Activated B cell treated with CpG ODN at 0.5 μM for 24 hours (primary cell): Measurements from ENCODE around the gene ADGRG1. TPM values are rescaled to one million over a fixed set of nuclear protein-coding genes. Genes with fewer than 3 reads are reported as not detected.
"Not testable (repeated sequence)": the region's sequence is repeated elsewhere in the genome, so short reads cannot be mapped to it uniquely, and the experiment has no call there.

Source experiments
- ATAC-seq: fragments of 200-7000 bp; cut with Tn5 transposase; one replicate; pipeline ENCODE4 v1.10.0; 2021; ENCODE audit warnings: low read depth, mild to moderate bottlenecking, moderate library complexity
- CTCF ChIA-PET: fragments of 350-600 bp; sonication (Branson Sonifier 250); formaldehyde crosslinking; loops from one replicate; lab custom pipeline; 2021; ENCODE audit warnings: antibody characterized with exemption; lab: Charles Lee
- POLR2A ChIA-PET: fragments of 350-600 bp; sonication (Branson Sonifier 250); formaldehyde crosslinking; loops from one replicate; lab custom pipeline; 2021; ENCODE audit warnings: antibody characterized with exemption; lab: Charles Lee
- DNase-seq: peaks from one replicate; pipeline ENCODE4 v3.0.0; 2022
- H3K27ac Mint-ChIP-seq: one replicate; pipeline ENCODE4 v1.8.0; 2020; ENCODE audit warnings: mixed read lengths
- H3K27me3 Mint-ChIP-seq: one replicate; pipeline ENCODE4 v1.8.0; 2021; ENCODE audit warnings: mixed read lengths
- H3K36me3 Mint-ChIP-seq: one replicate; pipeline ENCODE4 v1.8.0; 2021; ENCODE audit warnings: low read depth, mixed read lengths
- H3K4me1 Mint-ChIP-seq: one replicate; pipeline ENCODE4 v1.8.0; 2021; ENCODE audit warnings: mixed read lengths
- H3K4me3 Mint-ChIP-seq: one replicate; pipeline ENCODE4 v1.8.0; 2020; ENCODE audit warnings: mild to moderate bottlenecking, mixed read lengths
- H3K9me3 Mint-ChIP-seq: one replicate; pipeline ENCODE4 v1.8.0; 2020; ENCODE audit warnings: mixed read lengths
- intact Hi-C: fragments of 100-400 bp; cut with micrococcal nuclease; formaldehyde crosslinking; loops from one replicate; pipeline ENCODE4 v1.15.1; 2024
- total RNA-seq: library from RNA; stranded (reverse); gene quantifications from 2 replicates; pipeline ENCODE4 v1.2.3, GENCODE V29; 2022
- TF ChIP-seq, protein P1 (sequence below): fragments of 200-600 bp; IDR thresholded peaks from one replicate; pipeline ENCODE4 v1.8.0; 2022; ENCODE audit warnings: antibody characterized with exemption, mild to moderate bottlenecking

Gene ADGRG1
- total RNA-seq, 1 donor from 2014 or later: 0.13 TPM

GRCh38 chr16:57711346-57711745 lies 82.9 kb downstream of the ADGRG1 start:
- Mint-ChIP-seq H3K27ac (no peak overlapping the region), H3K4me3 (no peak overlapping the region), H3K9me3 (no peaks in the 10 kb centered on the region), H3K4me1 (no peaks in the 10 kb centered on the region), H3K27me3 (peaks cover 26% of the 10 kb centered on the region), H3K36me3 (no peaks in the 10 kb centered on the region)
- CTCF ChIA-PET: no interaction called here
- POLR2A ChIA-PET: interaction anchor here (0.6 kb wide), 1 partner anchor 1024 kb away, joined by 3 read pairs; no protein-coding TSS in a partner anchor
- TF ChIP-seq, protein P1, sequence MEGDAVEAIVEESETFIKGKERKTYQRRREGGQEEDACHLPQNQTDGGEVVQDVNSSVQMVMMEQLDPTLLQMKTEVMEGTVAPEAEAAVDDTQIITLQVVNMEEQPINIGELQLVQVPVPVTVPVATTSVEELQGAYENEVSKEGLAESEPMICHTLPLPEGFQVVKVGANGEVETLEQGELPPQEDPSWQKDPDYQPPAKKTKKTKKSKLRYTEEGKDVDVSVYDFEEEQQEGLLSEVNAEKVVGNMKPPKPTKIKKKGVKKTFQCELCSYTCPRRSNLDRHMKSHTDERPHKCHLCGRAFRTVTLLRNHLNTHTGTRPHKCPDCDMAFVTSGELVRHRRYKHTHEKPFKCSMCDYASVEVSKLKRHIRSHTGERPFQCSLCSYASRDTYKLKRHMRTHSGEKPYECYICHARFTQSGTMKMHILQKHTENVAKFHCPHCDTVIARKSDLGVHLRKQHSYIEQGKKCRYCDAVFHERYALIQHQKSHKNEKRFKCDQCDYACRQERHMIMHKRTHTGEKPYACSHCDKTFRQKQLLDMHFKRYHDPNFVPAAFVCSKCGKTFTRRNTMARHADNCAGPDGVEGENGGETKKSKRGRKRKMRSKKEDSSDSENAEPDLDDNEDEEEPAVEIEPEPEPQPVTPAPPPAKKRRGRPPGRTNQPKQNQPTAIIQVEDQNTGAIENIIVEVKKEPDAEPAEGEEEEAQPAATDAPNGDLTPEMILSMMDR: no peak
- ATAC-seq: no peak
- intact Hi-C loops: no loop called here
- no peak for DNase-seq

- no peak for ATAC-seq
- intact Hi-C loops: no loop called here
- Mint-ChIP-seq H3K27ac (no peak overlapping the region), H3K27me3 (peaks cover 31% of the 10 kb centered on the region), H3K9me3 (no peaks in the 10 kb centered on the region), H3K4me3 (no peak overlapping the region), H3K36me3 (no peaks in the 10 kb centered on the region), H3K4me1 (no peaks in the 10 kb centered on the region)
- TF ChIP-seq, protein P1: no peak
- CTCF ChIA-PET: no interaction called here
- no peak for DNase-seq
- POLR2A ChIA-PET: interaction anchor here (0.6 kb wide), 1 partner anchor 1025 kb away, joined by 3 read pairs; no protein-coding TSS in a partner anchor
These were observed 83.6 kb downstream of the ADGRG1 start for GRCh38 chr16:57711993-57712392.

- DNase-seq, H3K4me3 Mint-ChIP-seq, intact Hi-C loops, CTCF ChIA-PET, H3K4me1 Mint-ChIP-seq, ATAC-seq, H3K27ac Mint-ChIP-seq, H3K9me3 Mint-ChIP-seq, H3K36me3 Mint-ChIP-seq, POLR2A ChIA-PET: not testable (repeated sequence)
- H3K27me3 Mint-ChIP-seq: peaks cover 31% of the 10 kb centered on the region
These were observed 84.1 kb downstream of the ADGRG1 start for GRCh38 chr16:57712569-57712968.

- intact Hi-C loops: no loop called here
- CTCF ChIA-PET: no interaction called here
- TF ChIP-seq, protein P1: no peak
- Mint-ChIP-seq H3K27ac (no peak overlapping the region), H3K36me3 (no peaks in the 10 kb centered on the region), H3K4me3 (no peak overlapping the region), H3K27me3 (peaks cover 31% of the 10 kb centered on the region), H3K9me3 (no peaks in the 10 kb centered on the region), H3K4me1 (no peaks in the 10 kb centered on the region)
- POLR2A ChIA-PET: no interaction called here
- no peak for DNase-seq
- ATAC-seq: no peak
These were observed 85.2 kb downstream of the ADGRG1 start for GRCh38 chr16:57713596-57713995.

GRCh38 chr16:57714047-57714446 lies 85.6 kb downstream of the ADGRG1 start:
- Mint-ChIP-seq H3K27ac (no peak overlapping the region), H3K4me3 (no peak overlapping the region), H3K36me3 (no peaks in the 10 kb centered on the region), H3K4me1 (no peaks in the 10 kb centered on the region), H3K9me3 (no peaks in the 10 kb centered on the region), H3K27me3 (peaks cover 31% of the 10 kb centered on the region)
- DNase-seq: no peak
- CTCF ChIA-PET: no interaction called here
- TF ChIP-seq, protein P1: no peak
- ATAC-seq: no peak
- POLR2A ChIA-PET: no interaction called here
- intact Hi-C loops: no loop called here

Other genes with a start within 250 kb of the ADGRG1 start
- gene CCL17, start 223.9 kb upstream of the ADGRG1 start, total RNA-seq: 6.7 and 7.0 TPM in 2 replicates
- 47.1 and 52.3 TPM in 2 replicates for gene CIAPIN1, start 181.2 kb upstream of the ADGRG1 start, total RNA-seq
- 30.4 and 34.1 TPM in 2 replicates for gene COQ9, start 181.2 kb upstream of the ADGRG1 start, total RNA-seq
- 52.2 and 56.6 TPM in 2 replicates for gene POLR2C, start 166.0 kb upstream of the ADGRG1 start, total RNA-seq
- 0.66 and 0.73 TPM in 2 replicates for gene DOK4, start 142.1 kb upstream of the ADGRG1 start, total RNA-seq
- gene CCDC102A, start 92.1 kb upstream of the ADGRG1 start, total RNA-seq: 15.5 TPM in 2 replicates
- 22.2 and 23.0 TPM in 2 replicates for gene ADGRG5, start 86.0 kb upstream of the ADGRG1 start, total RNA-seq
- not detected in 2 replicates for gene ADGRG3, start 39.7 kb downstream of the ADGRG1 start, total RNA-seq
- gene DRC7, start 66.2 kb downstream of the ADGRG1 start, total RNA-seq: not detected in 2 replicates
- gene KATNB1, start 107.1 kb downstream of the ADGRG1 start, total RNA-seq: 16.8 and 19.4 TPM in 2 replicates
- gene KIFC3, start 173.9 kb downstream of the ADGRG1 start, total RNA-seq: 0.27 and 0.29 TPM in 2 replicates